HEK293 (cell line): ENCODE data around the gene CAMK2G.

Experiments
- CTCF ChIA-PET: fragments of 350-600 bp; formaldehyde crosslinking; extraction: SDS; loops from one replicate; lab custom pipeline; 2021; ENCODE audit warnings: antibody characterized with exemption; lab: Yijun Ruan, JAX
- POLR2A ChIA-PET: fragments of 300-600 bp; formaldehyde crosslinking; extraction: SDS; loops from one replicate; lab custom pipeline; 2020; ENCODE audit warnings: antibody characterized with exemption, inconsistent platforms; lab: Yijun Ruan, JAX
- H3K27ac ChIP-seq: fragments of 200-500 bp; sonication (Bioruptor generic); 2 replicates; pipeline ENCODE4 v1.5.1; 2014; ENCODE audit warnings: low read depth, low read length, control low read depth, inconsistent platforms; ENCODE audit errors: extremely low read depth
- H3K36me3 ChIP-seq, 2 experiments: fragments of 200-500 bp in 1 of 2; sonication (Bioruptor generic) in 1 of 2; 1 replicate in 1 of 2; 2 replicates in 1 of 2; pipeline ENCODE4 v1.5.1; 2014 to 2017; ENCODE audit warnings: inconsistent platforms in 2 of 2, low read length in 2 of 2; ENCODE audit not compliant: control insufficient read depth in 2 of 2, insufficient read depth in 1 of 2
- H3K4me1 ChIP-seq: fragments of 200-500 bp; sonication (Bioruptor generic); 2 replicates; pipeline ENCODE4 v1.5.1; 2014; ENCODE audit warnings: mild to moderate bottlenecking, low read length, inconsistent platforms; ENCODE audit not compliant: control insufficient read depth, insufficient read depth
- H3K4me3 ChIP-seq: 2 replicates; pipeline ENCODE4 v1.5.1; 2011; ENCODE audit warnings: low read depth, mild to moderate bottlenecking, control low read depth, low read length, moderate library complexity
- H3K9me3 ChIP-seq: fragments of 200-500 bp; sonication (Bioruptor generic); 2 replicates; pipeline ENCODE4 v1.5.1; 2014; ENCODE audit warnings: low read depth, low read length, inconsistent platforms; ENCODE audit not compliant: control insufficient read depth, insufficient read depth
- BCL11A ChIP-seq: fragments of 450-650 bp; formaldehyde crosslinking; IDR thresholded peaks from 2 replicates; pipeline ENCODE4 v1.5.1; 2016; ENCODE audit warnings: low read depth, missing biosample characterization, missing genetic modification characterization
- IKZF3 ChIP-seq: fragments of 450-650 bp; IDR thresholded peaks from 2 replicates; pipeline ENCODE4 v1.5.0; 2018; ENCODE audit warnings: missing biosample characterization, mild to moderate bottlenecking, missing genetic modification characterization, moderate library complexity
- MYNN ChIP-seq: fragments of 450-650 bp; formaldehyde crosslinking; IDR thresholded peaks from 2 replicates; pipeline ENCODE4 v1.5.1; 2016; ENCODE audit warnings: missing biosample characterization, missing genetic modification characterization, borderline replicate concordance
- PBX3 ChIP-seq: sonication (generic); formaldehyde crosslinking; IDR thresholded peaks from 2 replicates; pipeline ENCODE4 v1.8.1; 2022; ENCODE audit warnings: mild to moderate bottlenecking, moderate library complexity, missing genetic modification reagents
- SCRT1 ChIP-seq: fragments of 450-650 bp; formaldehyde crosslinking; IDR thresholded peaks from 2 replicates; pipeline ENCODE4 v1.5.1; 2016; ENCODE audit warnings: missing biosample characterization, missing genetic modification characterization, borderline replicate concordance
- TSHZ1 ChIP-seq: fragments of 450-650 bp; formaldehyde crosslinking; IDR thresholded peaks from 2 replicates; pipeline ENCODE4 v1.5.1; 2016; ENCODE audit warnings: missing biosample characterization, missing genetic modification characterization, borderline replicate concordance
- ZBTB7A ChIP-seq: fragments of 450-650 bp; formaldehyde crosslinking; IDR thresholded peaks from 2 replicates; pipeline ENCODE4 v1.5.1; 2016; ENCODE audit warnings: low read depth, missing biosample characterization, missing genetic modification characterization
- ZFHX2 ChIP-seq: fragments of 450-650 bp; formaldehyde crosslinking; conservative IDR thresholded peaks from 2 replicates; pipeline ENCODE4 v1.5.1; 2016; ENCODE audit warnings: missing biosample characterization, missing genetic modification characterization
- ZNF121 ChIP-seq: fragments of 450-650 bp; formaldehyde crosslinking; IDR thresholded peaks from 2 replicates; pipeline ENCODE4 v1.5.1; 2016; ENCODE audit warnings: missing biosample characterization, missing genetic modification characterization
- ZNF174 ChIP-seq: fragments of 450-650 bp; formaldehyde crosslinking; IDR thresholded peaks from 2 replicates; pipeline ENCODE4 v1.5.0; 2017; ENCODE audit warnings: missing biosample characterization, mild to moderate bottlenecking, missing genetic modification characterization
- ZNF2 ChIP-seq: fragments of 450-650 bp; formaldehyde crosslinking; IDR thresholded peaks from 2 replicates; pipeline ENCODE4 v1.5.1; 2016; ENCODE audit warnings: missing biosample characterization, missing genetic modification characterization
- ZNF202 ChIP-seq: fragments of 450-650 bp; formaldehyde crosslinking; IDR thresholded peaks from 2 replicates; pipeline ENCODE4 v1.5.1; 2016; ENCODE audit warnings: missing biosample characterization, missing genetic modification characterization, borderline replicate concordance
- ZNF266 ChIP-seq: fragments of 450-650 bp; formaldehyde crosslinking; IDR thresholded peaks from 2 replicates; pipeline ENCODE4 v1.5.1; 2016; ENCODE audit warnings: missing biosample characterization, missing genetic modification characterization, low read depth
- ZNF292 ChIP-seq: fragments of 450-650 bp; formaldehyde crosslinking; IDR thresholded peaks from 2 replicates; pipeline ENCODE4 v1.5.1; 2016; ENCODE audit warnings: low read depth, missing biosample characterization, missing genetic modification characterization, borderline replicate concordance
- ZNF391 ChIP-seq: fragments of 450-650 bp; formaldehyde crosslinking; IDR thresholded peaks from 2 replicates; pipeline ENCODE4 v1.5.1; 2016; ENCODE audit warnings: low read depth, missing biosample characterization, missing genetic modification characterization, borderline replicate concordance
- ZNF394 ChIP-seq: fragments of 450-650 bp; formaldehyde crosslinking; IDR thresholded peaks from 2 replicates; pipeline ENCODE4 v1.5.1; 2016; ENCODE audit warnings: missing biosample characterization, missing genetic modification characterization, mild to moderate bottlenecking, moderate library complexity, borderline replicate concordance
- ZNF423 ChIP-seq: fragments of 450-650 bp; formaldehyde crosslinking; IDR thresholded peaks from 2 replicates; pipeline ENCODE4 v1.5.1; 2016; ENCODE audit warnings: missing biosample characterization, missing genetic modification characterization
- ZNF473 ChIP-seq: fragments of 450-650 bp; formaldehyde crosslinking; IDR thresholded peaks from 2 replicates; pipeline ENCODE4 v1.5.1; 2017; ENCODE audit warnings: missing biosample characterization, missing genetic modification characterization
- ZNF621 ChIP-seq: fragments of 450-650 bp; formaldehyde crosslinking; IDR thresholded peaks from 2 replicates; pipeline ENCODE4 v1.5.1; 2017; ENCODE audit warnings: missing biosample characterization, missing genetic modification characterization
- ZNF670 ChIP-seq: fragments of 450-650 bp; formaldehyde crosslinking; IDR thresholded peaks from 2 replicates; pipeline ENCODE4 v1.5.1; 2016; ENCODE audit warnings: missing biosample characterization, missing genetic modification characterization, low read depth
- TF ChIP-seq, protein P1 (sequence below): fragments of 450-650 bp; IDR thresholded peaks from 2 replicates; pipeline ENCODE4 v1.5.1; 2018; ENCODE audit warnings: missing biosample characterization, mild to moderate bottlenecking, missing genetic modification characterization

The CAMK2G gene

GRCh38 chr10:73859428-73859783 lies 14.9 kb downstream of the CAMK2G start (continued):
- TF ChIP-seq TSHZ1 (no peak), ZNF121 (tag by site-specific recombination) (no peak), IKZF3 (tag by site-specific recombination) (no peak)

- H3K4me3 ChIP-seq: no peak overlapping the region
- peaks cover 6% of the 10 kb centered on the region; the same call in 1 of the 2 replicates for H3K4me1 ChIP-seq
- TF ChIP-seq ZNF394 (no peak), ZNF2 (tag by site-specific recombination) (no peak), IKZF3 (tag by site-specific recombination) (no peak), ZNF423 (no peak), ZNF266 (tag by site-specific recombination) (no peak)
- ChIA-PET POLR2A (interaction anchor here (0.8 kb wide), 1 partner anchor 98 kb away, joined by 3 read pairs; no protein-coding TSS in a partner anchor), CTCF (interaction anchor here (1.2 to 3.1 kb wide), 2 partner anchors 10 to 21 kb away, joined by 3 to 14 read pairs; no protein-coding TSS in a partner anchor)
- no peak overlapping the region for H3K27ac ChIP-seq
- no peaks in the 10 kb centered on the region for H3K9me3 ChIP-seq
- peaks cover 3 to 65% of the 10 kb centered on the region in 2 experiments; a peak in 2 of 3 replicates for H3K36me3 ChIP-seq
Measured at GRCh38 chr10:73858750-73859427, 15.5 kb downstream of the CAMK2G start.

- no peak overlapping the region for H3K4me3 ChIP-seq
- ChIA-PET POLR2A (interaction anchor here (0.8 kb wide), 1 partner anchor 98 kb away, joined by 3 read pairs; no protein-coding TSS in a partner anchor), CTCF (interaction anchor here (1.0 to 3.1 kb wide), 3 partner anchors 9 to 224 kb away, joined by 4 to 18 read pairs (median 14); no protein-coding TSS in a partner anchor)
- H3K9me3 ChIP-seq: no peaks in the 10 kb centered on the region
- no peak overlapping the region for H3K27ac ChIP-seq
- H3K4me1 ChIP-seq: peaks cover 6% of the 10 kb centered on the region; the same call in 1 of the 2 replicates
- peaks cover 3 to 64% of the 10 kb centered on the region in 2 experiments; a peak in 2 of 3 replicates for H3K36me3 ChIP-seq
- TF ChIP-seq ZNF391 (no peak), ZNF202 (tag by site-specific recombination) (no peak), ZBTB7A (no peak), SCRT1 (tag by site-specific recombination) (no peak), ZNF174 (tag by site-specific recombination) (no peak), ZNF292 (tag by site-specific recombination) (no peak), PBX3 (CRISPR knock-in tag) (no peak), ZNF473 (no peak), ZNF621 (tag by site-specific recombination) (no peak), ZNF670 (tag by site-specific recombination) (no peak), BCL11A (no peak), MYNN (tag by site-specific recombination) (no peak), ZFHX2 (tag by site-specific recombination) (no peak)
- TF ChIP-seq, protein P1, sequence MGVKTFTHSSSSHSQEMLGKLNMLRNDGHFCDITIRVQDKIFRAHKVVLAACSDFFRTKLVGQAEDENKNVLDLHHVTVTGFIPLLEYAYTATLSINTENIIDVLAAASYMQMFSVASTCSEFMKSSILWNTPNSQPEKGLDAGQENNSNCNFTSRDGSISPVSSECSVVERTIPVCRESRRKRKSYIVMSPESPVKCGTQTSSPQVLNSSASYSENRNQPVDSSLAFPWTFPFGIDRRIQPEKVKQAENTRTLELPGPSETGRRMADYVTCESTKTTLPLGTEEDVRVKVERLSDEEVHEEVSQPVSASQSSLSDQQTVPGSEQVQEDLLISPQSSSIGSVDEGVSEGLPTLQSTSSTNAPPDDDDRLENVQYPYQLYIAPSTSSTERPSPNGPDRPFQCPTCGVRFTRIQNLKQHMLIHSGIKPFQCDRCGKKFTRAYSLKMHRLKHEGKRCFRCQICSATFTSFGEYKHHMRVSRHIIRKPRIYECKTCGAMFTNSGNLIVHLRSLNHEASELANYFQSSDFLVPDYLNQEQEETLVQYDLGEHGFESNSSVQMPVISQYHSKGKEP (tag by site-specific recombination): no peak
Measured at GRCh38 chr10:73858013-73858708, 16.2 kb downstream of the CAMK2G start.
